H1 (cell line): Measurements from ENCODE around the gene SMPX. TPM values are rescaled to one million over a fixed set of nuclear protein-coding genes. Genes with fewer than 3 reads are reported as not detected.

Experiments
- CTCF ChIA-PET: fragments of 300-600 bp; sonication (Branson Sonifier 250); formaldehyde crosslinking; loops from one replicate; lab custom pipeline; 2021; ENCODE audit not compliant: partially characterized antibody; lab: Charles Lee
- POLR2A ChIA-PET: fragments of 300-600 bp; sonication (Branson Sonifier 250); formaldehyde crosslinking; loops from one replicate; lab custom pipeline; 2021; ENCODE audit warnings: inconsistent platforms; ENCODE audit not compliant: partially characterized antibody; lab: Charles Lee
- DNase-seq, 2 experiments: peaks; one replicate each; pipeline versions ENCODE4 v3.0.0 to v3.0.0-alpha.2; 2010 to 2022; ENCODE audit warnings: low spot score in 2 of 2, low read depth in 1 of 2, mixed read lengths in 1 of 2
- FAIRE-seq: peaks from 2 replicates; lab custom pipeline; 2011; peaks lifted over from hg19 to GRCh38; lab: Jason Lieb, UNC
- H2AFZ ChIP-seq: 2 replicates; pipeline ENCODE4 v1.8.1; 2012; ENCODE audit warnings: low read length, inconsistent platforms
- H2AK5ac ChIP-seq: 2 replicates; pipeline ENCODE4 v1.6.1; 2013; ENCODE audit warnings: low read depth, low read length
- H2BK120ac ChIP-seq: replicated peaks from 2 replicates; pipeline ENCODE3; 2013; ENCODE audit warnings: low read depth, low read length, inconsistent platforms
- H2BK12ac ChIP-seq: 2 replicates; pipeline ENCODE4 v1.6.1; 2013; ENCODE audit warnings: low read depth, low read length
- H2BK15ac ChIP-seq: 2 replicates; pipeline ENCODE4 v1.6.1; 2013; ENCODE audit warnings: low read length
- H2BK20ac ChIP-seq: 2 replicates; pipeline ENCODE4 v1.6.1; 2013; ENCODE audit warnings: low read length
- H2BK5ac ChIP-seq: 2 replicates; pipeline ENCODE4 v1.6.1; 2013; ENCODE audit warnings: low read depth, low read length
- H3K14ac ChIP-seq: 2 replicates; pipeline ENCODE4 v1.6.1; 2013; ENCODE audit warnings: inconsistent platforms; ENCODE audit not compliant: insufficient read length
- H3K18ac ChIP-seq: 2 replicates; pipeline ENCODE4 v1.6.1; 2013; ENCODE audit warnings: low read length; ENCODE audit errors: extremely low read depth
- H3K23ac ChIP-seq: 2 replicates; pipeline ENCODE4 v1.6.1; 2013; ENCODE audit warnings: inconsistent platforms; ENCODE audit not compliant: insufficient read length
- H3K23me2 ChIP-seq: 2 replicates; pipeline ENCODE4 v1.6.1; 2013; ENCODE audit warnings: low read depth, low read length
- H3K27ac ChIP-seq: 2 replicates; pipeline ENCODE4 v1.6.1; 2011; ENCODE audit warnings: low read depth, low read length, inconsistent platforms
- H3K27me3 ChIP-seq, 4 experiments: replicated peaks in 1 of 4; 1 replicate in 1 of 4; 2 replicates in 3 of 4; pipeline versions ENCODE4 v1.6.1 to v1.8.1; 2011 to 2013; ENCODE audit warnings: low read length in 3 of 4, mild to moderate bottlenecking in 3 of 4, inconsistent platforms in 2 of 4, mixed read lengths in 2 of 4, moderate library complexity in 1 of 4; ENCODE audit not compliant: control insufficient read depth in 3 of 4, insufficient read depth in 3 of 4; ENCODE audit errors: extremely low read depth in 1 of 4
- H3K36me3 ChIP-seq, 4 experiments: 2 replicates each; pipeline versions ENCODE4 v1.6.1 to v1.8.1; 2011 to 2013; ENCODE audit warnings: mild to moderate bottlenecking in 4 of 4, low read length in 3 of 4, moderate library complexity in 2 of 4, control low read depth in 1 of 4, inconsistent platforms in 1 of 4; ENCODE audit not compliant: insufficient read depth in 4 of 4, control insufficient read depth in 2 of 4
- H3K4ac ChIP-seq: replicated peaks from 2 replicates; pipeline ENCODE3; 2013; ENCODE audit warnings: low read length, low read depth, mixed read lengths, inconsistent platforms; ENCODE audit not compliant: insufficient read length
- H3K4me1 ChIP-seq, 4 experiments: replicated peaks in 1 of 4; 1 replicate in 1 of 4; 2 replicates in 3 of 4; pipeline versions ENCODE4 v1.6.1 to v1.8.1; 2011 to 2013; ENCODE audit warnings: low read length in 3 of 4, inconsistent platforms in 2 of 4, mixed read lengths in 1 of 4; ENCODE audit not compliant: insufficient read depth in 4 of 4, control insufficient read depth in 3 of 4
- H3K4me2 ChIP-seq, 2 experiments: 2 replicates each; pipeline versions ENCODE4 v1.6.1 to v1.8.1; 2011 to 2013; ENCODE audit warnings: low read depth in 2 of 2, low read length in 2 of 2, control low read depth in 1 of 2, inconsistent platforms in 1 of 2, mild to moderate bottlenecking in 1 of 2; ENCODE audit not compliant: insufficient read depth in 1 of 2
- H3K4me3 ChIP-seq, 4 experiments: fragments of 200-600, 300-600 bp in 1 of 4; sonication (generic), shearing (Covaris generic), sonication (Bioruptor Twin) in 1 of 4; 2 replicates each; pipeline versions ENCODE4 v1.5.1 to v1.8.1; 2011 to 2016; ENCODE audit warnings: low read length in 4 of 4, low read depth in 3 of 4, control low read depth in 2 of 4, inconsistent platforms in 2 of 4, mild to moderate bottlenecking in 2 of 4, mixed read lengths in 1 of 4, moderate library complexity in 1 of 4; ENCODE audit not compliant: insufficient read depth in 2 of 4; ENCODE audit errors: extremely low read depth in 1 of 4
- H3K56ac ChIP-seq: replicated peaks from 2 replicates; pipeline ENCODE3; 2013; ENCODE audit warnings: low read depth, mild to moderate bottlenecking, mixed read lengths, low read length, inconsistent platforms; ENCODE audit not compliant: insufficient read length
- H3K79me1 ChIP-seq: 2 replicates; pipeline ENCODE4 v1.6.1; 2013; ENCODE audit warnings: low read depth, low read length, control low read depth
- H3K79me2 ChIP-seq, 2 experiments: 2 replicates each; pipeline versions ENCODE4 v1.6.1 to v1.8.1; 2012 to 2013; ENCODE audit warnings: low read length in 2 of 2, mild to moderate bottlenecking in 2 of 2, inconsistent platforms in 1 of 2; ENCODE audit not compliant: insufficient read depth in 2 of 2, control insufficient read depth in 1 of 2
- H3K9ac ChIP-seq, 4 experiments: replicated peaks in 1 of 4; 1 replicate in 1 of 4; 2 replicates in 3 of 4; pipeline versions ENCODE4 v1.6.1 to v1.8.1; 2011 to 2013; ENCODE audit warnings: low read depth in 3 of 4, low read length in 3 of 4, control low read depth in 2 of 4, mild to moderate bottlenecking in 2 of 4, moderate library complexity in 2 of 4, inconsistent platforms in 1 of 4; ENCODE audit errors: extremely low read depth in 1 of 4
- H3K9me3 ChIP-seq, 2 experiments: 2 replicates each; pipeline versions ENCODE4 v1.6.1 to v1.8.1; 2012 to 2013; ENCODE audit warnings: mild to moderate bottlenecking in 2 of 2, moderate library complexity in 2 of 2, control low read depth in 1 of 2, inconsistent platforms in 1 of 2, low read depth in 1 of 2, low read length in 1 of 2, mixed read lengths in 1 of 2; ENCODE audit not compliant: insufficient read depth in 2 of 2
- H4K20me1 ChIP-seq, 2 experiments: replicated peaks in 1 of 2; 2 replicates each; pipeline versions ENCODE3 to v1.8.1; 2011 to 2013; ENCODE audit warnings: inconsistent platforms in 2 of 2, low read length in 2 of 2, mild to moderate bottlenecking in 1 of 2; ENCODE audit not compliant: insufficient read depth in 2 of 2, control insufficient read depth in 1 of 2
- H4K5ac ChIP-seq: 2 replicates; pipeline ENCODE4 v1.6.1; 2013; ENCODE audit warnings: low read length, low read depth, mixed read lengths, inconsistent platforms; ENCODE audit not compliant: insufficient read length
- H4K8ac ChIP-seq: 2 replicates; pipeline ENCODE4 v1.8.0; 2013; ENCODE audit warnings: mild to moderate bottlenecking, moderate library complexity, low read length, inconsistent platforms; ENCODE audit not compliant: insufficient read depth; ENCODE audit errors: extremely low read depth
- H4K91ac ChIP-seq: replicated peaks from 2 replicates; pipeline ENCODE3; 2013; ENCODE audit warnings: low read length, mixed read lengths, inconsistent platforms; ENCODE audit not compliant: insufficient read length
- WGBS, 2 experiments: shearing (Covaris generic) in 1 of 2; methylation state at CpG; one replicate each; pipeline versions ENCODE4 v1.1.6 to v1.1.7; 2013 to 2015; ENCODE audit warnings: low lambda C conversion rate in 2 of 2, mixed read lengths in 2 of 2, inconsistent platforms in 1 of 2, low coverage in 1 of 2, missing lambda C conversion rate in 1 of 2; ENCODE audit not compliant: insufficient replicate concordance in 2 of 2, insufficient coverage in 1 of 2, insufficient read length in 1 of 2; ENCODE audit errors: extremely low coverage in 1 of 2, missing lambda C conversion rate in 1 of 2; 5-methylcytosine and 5-hydroxymethylcytosine counted together
- polyA plus RNA-seq, 7 experiments: library from polyadenylated mRNA; depleted of rRNA in 3 of 7; stranded (reverse) in 5 of 7; unstranded in 2 of 7; fragments of >200 nt in 5 of 7; fragments of 200-250 nt in 2 of 7; gene quantifications; 1 replicate in 5 of 7; 2 replicates in 1 of 7; 4 replicates in 1 of 7; pipeline versions ENCODE4 v1.2.1 to v1.2.3, GENCODE V29; 2011 to 2013; ENCODE audit warnings: missing spikeins in 2 of 7, mixed read lengths in 2 of 7
- total RNA-seq: library from RNA; stranded (reverse); fragmentation: NEBNext Ultra II Directional; extraction: Animal tissue kit (Norgen Biotek cat#: 25700); gene quantifications from 2 replicates; pipeline ENCODE4 v1.2.1, GENCODE V29; 2021

SMPX gene
- total and polyA plus RNA-seq, 2 of the 8 experiments (the other 6 are each of a cell fraction or from before 2014, with no cell fraction given): not detected

GRCh38 chrX:21735038-21735767 lies 22.7 kb downstream of the SMPX start:
- no peak for FAIRE-seq
- H3K4me1 ChIP-seq: peaks cover 0 to 2% (median under 1%) of the 10 kb centered on the region in 4 experiments; a peak in 1 of 7 replicates
- H3K9ac ChIP-seq: no peak overlapping the region

More at GRCh38 chrX:21735038-21735767, 22.7 kb downstream of the SMPX start:
- no peak overlapping the region for H3K27ac ChIP-seq
- H2BK5ac ChIP-seq: no peak overlapping the region
- WGBS, 2 experiments: 52% methylated on average over 5 of the region's 5 CpGs; no CpG with 5 or more reads in 1 of the 2 experiments
- H2BK20ac ChIP-seq: no peak overlapping the region
- no peak for DNase-seq
- no peaks in the 10 kb centered on the region for H3K79me2 ChIP-seq
- no peak overlapping the region for H4K5ac ChIP-seq
- H3K56ac ChIP-seq: no peak overlapping the region
- H2BK15ac ChIP-seq: no peak overlapping the region
- no peaks in the 10 kb centered on the region for H3K9me3 ChIP-seq
- no peak overlapping the region for H3K4ac ChIP-seq
- no peaks in the 10 kb centered on the region for H4K20me1 ChIP-seq
- H3K4me3 ChIP-seq: no peak overlapping the region
- no peak overlapping the region for H3K14ac ChIP-seq
- H3K18ac ChIP-seq: no peak overlapping the region
- no peak overlapping the region for H2BK120ac ChIP-seq
- CTCF ChIA-PET: no interaction called here
- no peaks in the 10 kb centered on the region for H3K36me3 ChIP-seq
- H3K79me1 ChIP-seq: no peaks in the 10 kb centered on the region
- no peak overlapping the region for H3K23ac ChIP-seq
- POLR2A ChIA-PET: no interaction called here
- H2BK12ac ChIP-seq: no peak overlapping the region
- H3K4me2 ChIP-seq: no peak overlapping the region
- no peaks in the 10 kb centered on the region for H3K27me3 ChIP-seq
- no peak overlapping the region for H4K8ac ChIP-seq
- no peak overlapping the region for H2AK5ac ChIP-seq
- H2AFZ ChIP-seq: no peak overlapping the region
- H4K91ac ChIP-seq: no peak overlapping the region
- H3K23me2 ChIP-seq: no peaks in the 10 kb centered on the region
